ENCODE results near the gene LINC00237. TPM values are rescaled to one million over a fixed set of nuclear protein-coding genes. Genes with fewer than 3 reads are reported as not detected.

The LINC00237 gene
- total and polyA plus RNA-seq, 2 of the 8 experiments (the other 6 are each of a cell fraction or from before 2014, with no cell fraction given): 0.28 to 1.4 TPM

GRCh38 chr20:21134883-21135493 is 28.8 kb upstream of the LINC00237 start:
- Histone ChIP-seq H2AFZ (ENCODE audit: low read length) (no peak overlapping the region), H3K14ac (ENCODE audit: insufficient read length) (no peak overlapping the region), H2BK120ac (replicated peaks; ENCODE audit: low read depth, low read length) (no peak overlapping the region), H2BK12ac (ENCODE audit: low read depth, low read length) (no peak overlapping the region), H3K9me3 (ENCODE audit: insufficient read depth in 2 of 2, low read depth in 1 of 2, low read length in 1 of 2) (no peaks in the 10 kb centered on the region), H2BK5ac (ENCODE audit: low read depth, low read length) (no peak overlapping the region), H3K4ac (replicated peaks; ENCODE audit: insufficient read length, low read depth, low read length) (no peak overlapping the region), H3K79me2 (ENCODE audit: control insufficient read depth in 1 of 2, insufficient read depth in 2 of 2, low read length in 2 of 2) (peaks cover 0 to 4% of the 10 kb centered on the region in 2 experiments; a peak in 1 of 4 replicates), H3K18ac (ENCODE audit: extremely low read depth, low read length) (no peak overlapping the region), H3K36me3 (ENCODE audit: control insufficient read depth in 2 of 4, insufficient read depth in 4 of 4, low read length in 3 of 4) (peaks cover 0 to 24% (median 1%) of the 10 kb centered on the region in 4 experiments; a peak in 2 of 8 replicates), H4K8ac (ENCODE audit: extremely low read depth, insufficient read depth, low read length) (no peak overlapping the region), H3K27me3 (replicated peaks in 1 of 4; ENCODE audit: control insufficient read depth in 3 of 4, extremely low read depth in 1 of 4, insufficient read depth in 3 of 4, low read length in 3 of 4) (no peaks in the 10 kb centered on the region), H3K23me2 (ENCODE audit: low read depth, low read length) (no peaks in the 10 kb centered on the region), H4K91ac (replicated peaks; ENCODE audit: insufficient read length, low read length) (no peak overlapping the region), H3K4me1 (replicated peaks in 1 of 4; ENCODE audit: control insufficient read depth in 3 of 4, insufficient read depth in 4 of 4, low read length in 3 of 4) (peaks cover 0 to 9% (median 4%) of the 10 kb centered on the region in 4 experiments; a peak in 3 of 7 replicates), H2AK5ac (ENCODE audit: low read depth, low read length) (no peak overlapping the region), H3K4me3 (ENCODE audit: extremely low read depth in 1 of 4, insufficient read depth in 2 of 4, low read depth in 3 of 4, low read length in 4 of 4) (no peak overlapping the region), H2BK20ac (ENCODE audit: low read length) (no peak overlapping the region), H2BK15ac (ENCODE audit: low read length) (no peak overlapping the region), H3K27ac (ENCODE audit: low read depth, low read length) (no peak overlapping the region), H4K5ac (ENCODE audit: insufficient read length, low read depth, low read length) (no peak overlapping the region), H3K4me2 (ENCODE audit: insufficient read depth in 1 of 2, low read depth in 2 of 2, low read length in 2 of 2) (no peak overlapping the region), H3K79me1 (ENCODE audit: low read depth, low read length) (peaks cover 7% of the 10 kb centered on the region; the same call in 1 of the 2 replicates), H3K56ac (replicated peaks; ENCODE audit: insufficient read length, low read depth, low read length) (no peak overlapping the region), H4K20me1 (replicated peaks in 1 of 2; ENCODE audit: control insufficient read depth in 1 of 2, insufficient read depth in 2 of 2, low read length in 2 of 2) (no peaks in the 10 kb centered on the region), H3K23ac (ENCODE audit: insufficient read length) (no peak overlapping the region), H3K9ac (replicated peaks in 1 of 4; ENCODE audit: extremely low read depth in 1 of 4, low read depth in 3 of 4, low read length in 3 of 4) (no peak overlapping the region)
- DNase-seq (ENCODE audit: low read depth in 1 of 2, low spot score in 2 of 2) (no peak), FAIRE-seq (no peak)
- CTCF ChIA-PET (ENCODE audit: partially characterized antibody): interaction anchor here (0.9 to 2.5 kb wide), 4 partner anchors 21 to 270 kb away, joined by 3 to 13 read pairs (median 5); no protein-coding TSS in a partner anchor
- WGBS, 2 experiments (ENCODE audit: extremely low coverage in 1 of 2, insufficient coverage in 1 of 2, insufficient read length in 1 of 2, insufficient replicate concordance in 2 of 2, low coverage in 1 of 2, low lambda C conversion rate in 2 of 2, missing lambda C conversion rate in 1 of 2): 92% methylated on average over 9 of the region's 10 CpGs; no CpG with 5 or more reads in 1 of the 2 experiments
- TF ChIP-seq SP4 (IDR thresholded peaks at IDR 0.05; ENCODE audit: low read length) (no peak), TAF1 (IDR thresholded peaks at IDR 0.05; ENCODE audit: low read depth, low read length) (no peak), TCF12 (IDR thresholded peaks at IDR 0.05; ENCODE audit: low read depth, low read length) (no peak), CHD1 (IDR thresholded peaks at IDR 0.05; ENCODE audit: low read depth, low read length) (no peak), TAF7 (optimal IDR thresholded peaks at IDR 0.05; ENCODE audit: borderline replicate concordance, low read depth, low read length) (no peak), ASH2L (IDR thresholded peaks at IDR 0.05; ENCODE audit: low read length) (no peak), HDAC2 (IDR thresholded peaks at IDR 0.05; ENCODE audit: borderline replicate concordance in 1 of 2, low read depth in 2 of 2, low read length in 2 of 2) (no peak)
- POLR2A ChIA-PET (ENCODE audit: partially characterized antibody): no interaction called here
